Esophagus squamous epithelium (tissue), 4 donors: Measurements from ENCODE around the gene FAM107A.
"Not testable (repeated sequence)": the region's sequence is repeated elsewhere in the genome, so short reads cannot be mapped to it uniquely, and the experiment has no call there.

Experiments
- CTCF ChIP-seq, 6 experiments: fragments of 450-650 bp in 4 of 6; fragments of 200-600 bp in 2 of 6; sonication (generic) in 2 of 6; IDR thresholded peaks; one replicate each; pipeline ENCODE4 v1.5.1; 2016 to 2019; ENCODE audit warnings: antibody characterized with exemption in 6 of 6, mild to moderate bottlenecking in 4 of 6, moderate library complexity in 4 of 6
- POLR2A ChIP-seq, 4 donors: fragments of 450-650 bp; IDR thresholded peaks; one replicate each; pipeline ENCODE4 v1.6.1; 2017; ENCODE audit warnings: antibody characterized with exemption in 4 of 4, mild to moderate bottlenecking in 4 of 4, moderate library complexity in 3 of 4

- TF ChIP-seq CTCF, POLR2A (IDR thresholded peaks at IDR 0.05): not testable (repeated sequence)
These were observed 49.8 kb downstream of the FAM107A start for GRCh38 chr3:58527440-58527839.
